Activated CD4-positive, alpha-beta T cell treated with anti-CD3 and anti-CD28 coated beads for 24 hours (primary cell): ENCODE results near the gene MLYCD.
A peak's percentile ranks its signal among the peaks of the same experiment; 100 is the strongest.
"Not testable (repeated sequence)": the region's sequence is repeated elsewhere in the genome, so short reads cannot be mapped to it uniquely, and the experiment has no call there.

Experiments used
- DNase-seq, 2 donors: peaks; one replicate each; pipeline ENCODE4 v3.0.0-alpha.2; 2020; ENCODE audit warnings: low read depth in 2 of 2

Gene MLYCD

DNA sequence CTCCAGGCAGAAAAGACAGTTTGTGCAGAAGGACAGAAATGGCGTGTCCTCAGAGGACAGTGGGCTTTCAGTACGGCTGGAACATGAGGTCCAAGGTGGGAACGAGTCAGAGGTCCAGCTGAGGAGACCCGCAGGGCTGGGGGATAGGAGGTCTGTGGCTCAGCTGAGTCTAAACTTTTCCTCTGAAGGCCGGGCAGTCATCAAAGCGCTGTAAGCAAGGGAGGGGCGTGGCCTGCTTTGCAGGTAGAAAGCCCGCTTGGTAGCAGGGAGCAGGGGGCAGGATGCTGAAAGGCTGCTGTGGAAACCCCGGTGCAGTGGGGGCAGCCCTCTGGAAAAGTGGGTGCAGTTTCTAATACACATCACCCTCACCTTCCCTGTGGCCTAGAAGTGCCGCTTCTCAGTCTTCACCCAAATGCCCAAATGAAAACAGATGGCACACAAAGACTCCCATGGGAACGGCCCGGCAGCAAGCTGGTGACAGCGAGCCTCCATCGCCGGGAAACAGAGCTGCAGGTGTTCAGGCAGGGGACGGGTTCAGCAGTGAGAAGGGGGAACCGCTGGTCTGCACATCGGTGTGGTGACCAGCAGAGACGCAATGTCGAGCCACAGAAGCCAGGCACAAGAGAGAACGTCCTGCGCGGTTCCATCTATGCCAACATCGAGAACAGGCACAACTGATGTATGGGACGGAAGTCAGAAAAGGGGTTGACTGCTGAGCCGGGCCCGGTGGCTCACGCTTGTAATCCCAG lies 41.9 kb downstream of the MLYCD start:
- no peak for DNase-seq

DNA sequence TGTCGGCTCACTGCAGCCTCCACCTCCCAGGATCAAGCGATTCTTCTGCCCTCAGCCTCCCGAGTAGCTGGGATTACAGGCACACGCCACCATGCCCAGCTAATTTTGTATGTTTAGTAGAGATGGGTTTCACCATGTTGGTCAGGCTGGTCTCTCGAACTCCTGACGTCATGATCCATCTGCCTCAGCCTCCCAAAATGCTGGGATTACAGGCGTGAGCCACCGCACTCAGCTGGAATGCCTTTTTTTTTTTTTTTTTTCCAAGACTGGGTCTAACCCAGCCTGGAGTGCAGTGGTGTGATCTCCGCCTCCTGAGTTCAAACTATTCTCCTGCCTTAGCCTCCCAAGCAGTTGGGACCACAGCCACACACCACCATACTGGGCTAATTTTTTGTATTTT lies 42.6 kb downstream of the MLYCD start:
- not testable (repeated sequence) for DNase-seq

DNA sequence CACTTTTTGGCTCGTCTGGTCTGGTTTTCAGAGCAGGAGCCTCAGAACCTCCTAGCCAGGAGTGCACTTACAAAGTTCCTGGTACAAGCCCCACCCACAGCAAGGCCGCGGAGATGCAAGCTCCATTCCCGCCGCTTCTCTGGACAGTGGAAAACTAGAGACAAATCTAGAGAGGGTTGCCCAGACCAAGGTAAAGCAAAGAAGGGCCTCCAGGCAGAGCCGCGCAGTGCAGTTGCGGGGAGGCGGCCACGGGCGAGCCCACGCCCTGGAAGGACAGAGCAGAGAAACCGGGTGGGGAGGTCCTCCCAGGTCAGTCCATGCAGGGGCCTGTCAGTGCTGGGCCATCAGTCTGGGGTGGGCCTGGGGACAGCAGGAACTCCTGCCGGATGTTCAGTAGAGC lies 43.2 kb downstream of the MLYCD start:
- no peak for DNase-seq

DNA sequence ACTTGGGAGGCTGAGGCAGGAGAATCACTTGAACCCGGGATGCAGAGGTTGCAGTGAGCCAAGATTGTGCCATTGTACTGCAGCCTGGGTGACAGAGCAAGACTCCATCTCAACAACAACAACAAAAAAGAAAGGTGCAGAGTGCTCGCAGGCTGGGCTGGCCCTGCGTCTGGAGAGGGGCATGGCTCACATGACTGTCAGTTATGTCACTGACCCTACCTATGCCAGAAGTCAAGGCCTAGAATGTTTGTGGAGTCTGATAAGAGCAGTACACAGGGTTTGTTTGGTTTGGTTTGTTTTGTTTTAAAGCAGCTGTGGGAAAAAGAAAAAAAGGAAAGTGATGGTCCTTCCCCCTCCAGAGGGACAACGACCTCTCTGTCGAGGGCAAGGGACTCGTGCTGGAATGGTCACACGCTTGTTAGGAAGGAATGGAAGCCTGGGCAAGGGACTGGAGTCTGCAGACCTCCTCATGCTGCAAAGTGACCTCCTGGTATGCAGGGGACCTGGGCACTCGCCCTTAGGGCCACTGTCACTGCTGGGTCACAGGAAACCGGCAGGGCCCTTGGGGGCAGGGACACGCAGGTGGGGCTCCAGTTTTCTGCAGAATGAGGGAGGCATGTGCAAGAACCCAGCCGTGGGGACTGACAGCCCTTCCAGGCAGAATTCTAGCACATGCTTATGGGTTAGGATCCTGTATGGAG lies 44.0 kb downstream of the MLYCD start:
- DNase-seq: no peak

DNA sequence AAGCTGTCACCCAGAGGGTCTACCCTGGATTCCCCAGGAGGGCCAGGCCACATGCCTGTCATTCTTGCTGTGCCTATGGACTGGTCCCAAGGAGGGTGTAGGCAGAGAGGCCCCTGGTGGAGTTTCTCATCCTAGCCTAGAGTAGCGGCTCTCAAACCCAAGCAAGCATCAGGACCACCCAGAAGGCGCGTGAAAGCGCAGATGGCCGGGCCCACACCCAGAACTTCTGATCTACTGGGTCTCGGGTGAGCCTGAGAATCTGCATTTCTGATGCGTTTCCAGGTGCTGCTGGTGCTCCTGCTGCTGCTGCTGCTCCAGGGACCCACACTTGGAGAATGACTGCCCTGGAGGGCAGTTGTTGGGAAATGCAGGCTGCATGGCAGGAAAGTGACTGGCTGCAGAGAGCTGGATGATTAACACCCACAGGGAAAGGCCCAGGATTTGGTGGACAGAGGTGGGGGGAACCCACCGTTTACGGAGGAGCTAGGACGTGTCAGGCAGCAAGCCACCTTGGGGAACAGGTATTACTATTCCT lies 44.7 kb downstream of the MLYCD start:
- DNase-seq: no peak

DNA sequence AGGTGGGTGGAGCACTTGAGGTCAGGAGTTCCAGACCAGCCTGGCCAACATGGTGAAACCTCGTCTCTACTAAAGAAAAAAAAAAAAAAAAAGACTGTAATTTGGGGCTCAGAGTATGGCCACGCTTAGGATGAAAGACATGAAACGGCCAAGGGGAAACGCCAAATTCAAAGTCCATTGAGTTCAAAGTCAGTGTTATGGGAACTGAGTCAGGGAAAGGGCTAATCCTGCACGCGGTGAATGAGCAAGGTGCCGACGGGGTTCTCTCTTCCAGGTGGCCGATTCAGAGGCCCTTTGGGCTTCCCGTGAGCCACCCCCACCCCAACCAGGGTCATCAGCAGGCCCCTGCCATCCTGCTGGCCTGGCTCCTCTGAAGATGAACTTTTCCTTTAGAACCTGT lies 46.7 kb downstream of the MLYCD start:
- no peak for DNase-seq

DNA sequence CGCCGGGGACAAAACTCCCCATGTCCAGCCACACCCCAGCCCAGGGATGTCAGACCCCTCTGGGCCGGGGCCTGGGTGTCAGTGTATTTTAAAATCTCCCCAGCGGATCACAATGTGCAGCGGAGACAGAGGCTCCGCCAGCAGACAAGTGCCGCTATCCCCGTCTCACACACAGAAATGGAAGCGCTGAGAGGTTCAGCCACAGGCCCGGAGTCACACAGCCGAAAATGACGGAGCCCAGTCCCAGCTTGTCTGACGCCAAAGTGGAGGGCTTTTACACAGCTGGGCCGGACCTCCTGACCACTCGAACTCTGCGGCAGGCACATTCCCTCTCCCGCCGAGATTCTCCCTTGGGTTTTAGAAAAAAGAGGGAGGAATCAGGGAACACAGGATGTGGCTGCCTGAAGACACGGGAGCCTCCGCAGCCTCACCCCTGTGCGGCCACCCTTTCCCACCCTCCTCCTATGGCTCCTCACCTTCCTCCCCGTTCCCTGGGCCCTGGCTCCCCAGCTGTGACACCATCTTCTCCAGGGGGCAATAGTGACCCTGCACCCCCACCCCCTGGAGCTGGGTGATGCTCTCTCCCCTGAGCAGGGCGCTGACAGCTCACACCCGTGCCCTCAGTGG lies 47.4 kb downstream of the MLYCD start:
- no peak for DNase-seq

DNA sequence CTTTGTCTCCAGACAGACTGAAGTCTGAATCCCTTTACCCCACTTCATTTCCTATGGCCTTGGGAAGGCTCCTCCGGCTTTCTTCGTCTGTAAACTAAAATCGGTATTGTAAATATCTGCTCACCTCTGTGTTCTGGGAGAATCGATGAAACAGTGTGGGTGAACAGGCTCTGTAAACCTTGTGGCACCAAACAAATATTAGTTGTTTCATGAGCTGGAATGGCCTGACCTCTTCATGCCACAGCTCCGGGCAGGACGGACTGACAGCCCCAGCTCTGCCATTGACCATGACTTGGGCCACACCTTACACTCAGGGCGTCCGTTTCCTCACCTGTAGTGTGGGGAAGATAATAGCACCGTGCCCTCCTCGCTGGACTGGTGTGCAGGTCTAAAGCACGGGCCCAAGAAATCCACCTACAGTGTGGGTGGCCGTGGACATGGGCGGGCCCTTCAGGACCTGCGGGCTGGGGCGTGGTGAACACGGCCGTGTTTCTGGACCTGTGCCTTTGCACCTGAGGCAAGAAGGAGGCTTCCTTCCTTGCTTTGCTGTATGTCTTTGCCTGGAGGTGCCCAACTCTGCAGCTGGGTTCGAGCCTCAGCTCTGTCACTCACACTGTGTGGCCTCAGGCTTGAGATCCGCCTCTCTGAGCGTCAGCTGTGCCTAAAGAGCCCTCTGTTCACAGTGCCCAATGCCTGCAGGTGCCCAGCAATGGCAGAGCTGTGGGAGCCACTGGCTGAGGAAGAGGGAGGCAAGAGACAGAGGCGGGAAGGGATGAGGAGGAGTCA lies 48.1 kb downstream of the MLYCD start:
- DNase-seq: no peak

DNA sequence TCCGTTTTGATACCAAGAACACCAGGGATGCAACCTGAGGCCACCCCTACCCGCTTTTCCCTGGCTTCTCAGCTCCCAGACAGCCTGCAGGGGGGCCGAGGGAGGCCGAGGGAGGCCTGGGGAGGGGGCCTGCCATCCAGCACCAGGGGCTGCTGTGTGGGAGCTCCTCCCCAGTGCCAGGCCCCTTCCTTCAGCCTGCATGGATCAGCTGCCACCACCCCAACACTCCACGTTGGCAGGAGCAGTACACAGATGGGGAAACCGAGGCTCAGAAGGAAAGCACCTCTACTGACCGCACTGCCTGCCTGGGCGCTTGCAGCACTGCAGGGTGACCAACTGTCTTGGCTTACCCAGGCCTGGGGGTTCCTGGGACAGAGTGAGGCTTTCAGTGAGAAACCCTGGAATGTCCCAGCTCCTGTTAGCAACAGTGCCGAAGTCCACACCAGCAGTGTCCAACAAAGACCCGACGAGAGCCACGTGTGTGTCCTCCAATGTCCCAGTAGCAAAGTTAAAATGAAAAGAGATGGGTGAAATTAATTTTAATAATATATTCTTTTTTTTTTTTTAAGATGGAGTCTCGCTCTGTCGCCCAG lies 48.8 kb downstream of the MLYCD start:
- DNase-seq: no peak

DNA sequence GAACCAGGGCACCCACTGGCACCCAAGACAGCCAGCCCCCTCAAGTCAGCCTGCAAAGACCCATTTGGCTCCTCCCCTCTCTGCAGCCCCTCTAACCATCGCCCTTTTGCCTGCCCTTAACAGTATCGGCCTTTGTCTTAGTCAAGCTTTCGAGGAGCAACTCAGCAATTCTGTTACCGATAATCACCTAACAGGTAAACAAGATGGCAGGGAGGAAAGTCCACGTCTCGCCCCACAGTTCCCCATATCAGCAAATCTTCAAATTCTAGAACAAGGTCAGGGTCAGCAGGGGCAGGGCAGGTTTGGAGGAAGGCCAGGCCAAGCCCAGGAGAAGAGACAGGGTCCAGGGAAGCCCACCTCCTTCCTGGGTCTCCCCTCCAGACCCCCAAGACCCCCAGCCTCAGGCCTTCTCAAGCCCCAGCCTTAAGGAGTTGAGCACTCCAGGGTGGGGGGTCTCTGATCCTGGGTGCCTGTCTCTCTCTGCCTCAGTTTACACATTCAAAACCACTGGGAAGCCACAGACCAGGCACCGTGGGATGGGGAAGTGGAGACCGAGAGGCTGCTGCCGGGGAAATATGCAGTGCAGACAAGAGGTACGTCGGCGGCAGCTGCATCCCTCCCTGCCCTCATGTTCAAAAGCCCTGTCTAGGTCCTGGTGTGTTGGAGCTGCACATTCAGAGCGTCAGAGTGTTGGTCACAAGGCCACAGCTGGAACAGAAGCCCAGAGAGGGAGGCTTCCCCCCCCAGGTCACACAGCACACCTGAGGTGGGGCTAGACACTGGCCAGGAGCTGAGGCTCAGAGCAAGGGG lies 50.2 kb downstream of the MLYCD start:
- DNase-seq: no peak

DNA sequence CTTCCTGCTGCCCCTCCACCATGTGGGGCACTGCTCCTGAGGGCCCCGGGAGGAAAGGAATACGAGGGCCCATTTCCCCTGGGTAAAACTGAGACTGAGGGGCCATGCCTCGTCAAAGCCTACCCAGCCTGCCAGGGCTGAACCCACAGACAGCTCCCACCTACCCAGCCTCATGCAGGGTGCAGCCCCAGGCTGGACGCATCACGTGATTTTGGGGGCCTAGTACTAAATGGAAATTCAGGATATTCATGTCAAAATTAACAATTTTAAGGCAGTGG lies 50.7 kb downstream of the MLYCD start:
- no peak for DNase-seq

DNA sequence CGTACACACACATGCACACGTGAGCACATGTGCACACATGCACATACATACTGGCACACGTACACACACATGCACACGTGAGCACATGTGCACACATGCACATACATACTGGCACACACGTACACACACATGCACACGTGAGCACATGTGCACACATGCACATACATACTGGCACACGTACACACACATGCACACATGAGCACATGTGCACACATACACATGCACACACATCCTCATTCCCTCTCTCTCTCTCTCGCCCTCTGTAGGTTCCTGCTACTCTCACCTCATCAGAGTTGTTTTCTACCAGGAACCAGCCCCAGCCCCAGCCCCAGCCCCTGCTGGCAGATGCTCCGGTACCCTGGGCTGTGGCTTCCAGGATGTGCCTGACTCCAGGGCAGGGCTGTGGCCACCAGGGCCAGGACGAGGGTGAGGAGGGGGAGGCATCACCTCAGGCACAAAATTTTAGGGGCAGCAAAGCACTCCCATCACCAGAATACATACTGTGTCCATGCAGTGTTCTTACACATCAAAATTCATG lies 52.0 kb downstream of the MLYCD start:
- not testable (repeated sequence) for DNase-seq

DNA sequence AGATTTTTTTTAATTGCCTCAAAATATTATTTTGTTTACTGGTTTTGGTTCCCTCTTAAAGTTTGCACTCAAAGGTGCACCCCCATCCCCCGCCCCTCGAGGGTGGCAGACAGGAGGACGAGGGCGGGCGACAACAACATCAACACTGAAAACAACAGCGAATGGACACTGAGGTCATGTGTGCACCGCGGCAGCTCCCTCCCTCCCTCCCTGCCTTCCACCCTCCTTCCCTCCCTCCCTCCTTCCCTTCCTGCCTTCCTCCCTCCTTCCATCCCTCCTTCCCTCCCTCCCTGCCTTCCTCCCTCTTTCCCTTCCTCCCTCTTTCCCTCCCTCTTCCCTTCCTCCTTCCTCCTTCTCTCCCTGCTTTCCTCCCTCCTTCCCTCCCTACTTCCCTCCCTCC lies 52.6 kb downstream of the MLYCD start:
- DNase-seq: no peak

DNA sequence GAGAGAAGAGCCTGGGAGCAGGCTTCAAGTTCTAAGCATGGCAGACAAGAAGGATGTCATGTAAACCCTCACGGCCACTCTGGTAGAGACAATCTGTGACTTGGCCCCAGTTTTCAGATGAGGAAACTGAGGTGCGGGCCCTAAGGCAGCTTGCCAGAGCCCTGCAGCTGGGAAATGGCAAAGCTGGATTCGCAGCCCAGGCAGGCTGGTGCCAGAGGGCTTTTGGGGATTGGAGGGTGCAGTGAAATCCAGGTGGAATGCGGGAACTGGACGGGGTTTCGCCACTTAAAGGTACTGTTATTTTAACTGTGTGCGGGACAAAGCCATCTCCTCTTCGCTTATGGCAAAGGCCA lies 53.6 kb downstream of the MLYCD start:
- DNase-seq: no peak

DNA sequence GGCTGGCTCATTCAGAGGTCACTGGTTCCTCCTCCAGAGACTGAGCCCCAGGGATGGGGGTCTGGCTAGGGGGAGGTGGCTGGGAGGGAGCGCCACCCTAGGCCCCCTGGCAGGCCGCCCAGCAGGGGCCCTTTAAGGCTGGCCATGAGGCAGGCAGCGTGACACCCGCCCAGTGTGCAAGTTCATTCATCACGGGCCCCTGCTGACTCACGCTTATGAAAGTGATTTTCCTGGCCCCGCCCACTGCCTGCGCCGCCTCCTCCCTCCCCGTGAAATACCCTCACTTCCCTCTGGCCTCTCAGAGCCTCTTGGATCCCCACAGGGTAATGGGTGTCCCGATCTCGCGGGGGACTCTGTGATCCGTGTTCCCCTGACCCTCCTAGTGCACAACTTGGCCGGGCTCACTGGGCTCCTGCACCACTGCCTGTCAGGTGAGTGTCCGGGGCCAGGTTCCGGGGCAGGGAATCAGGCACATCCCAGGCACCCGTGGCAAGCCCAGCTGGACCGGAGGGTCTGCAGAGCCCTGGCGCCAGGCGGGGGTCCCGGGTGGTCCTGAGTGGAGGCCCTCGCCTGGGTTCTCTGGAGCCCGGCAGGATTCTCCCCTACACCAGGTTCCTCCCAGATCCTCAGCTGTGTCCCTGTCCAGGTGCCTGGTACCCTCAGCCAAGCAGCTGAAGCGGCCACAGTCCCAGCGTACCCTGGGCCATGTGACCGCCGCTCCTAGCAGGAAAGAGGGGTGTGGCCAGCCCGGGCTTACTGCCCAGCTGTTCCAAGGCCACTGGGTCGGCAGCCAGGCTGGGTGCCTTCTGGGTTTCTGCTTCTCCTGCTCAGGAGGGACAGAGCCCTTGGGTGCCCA lies 54.3 kb downstream of the MLYCD start, which contains the start of gene OSGIN1:
OSGIN1 (plus strand) TSS at position 301 of the 856 bp plus-strand sequence. CDS start 4,432 bp downstream, outside the sequence.
- peak; percentile 72 to 81 for DNase-seq

DNA sequence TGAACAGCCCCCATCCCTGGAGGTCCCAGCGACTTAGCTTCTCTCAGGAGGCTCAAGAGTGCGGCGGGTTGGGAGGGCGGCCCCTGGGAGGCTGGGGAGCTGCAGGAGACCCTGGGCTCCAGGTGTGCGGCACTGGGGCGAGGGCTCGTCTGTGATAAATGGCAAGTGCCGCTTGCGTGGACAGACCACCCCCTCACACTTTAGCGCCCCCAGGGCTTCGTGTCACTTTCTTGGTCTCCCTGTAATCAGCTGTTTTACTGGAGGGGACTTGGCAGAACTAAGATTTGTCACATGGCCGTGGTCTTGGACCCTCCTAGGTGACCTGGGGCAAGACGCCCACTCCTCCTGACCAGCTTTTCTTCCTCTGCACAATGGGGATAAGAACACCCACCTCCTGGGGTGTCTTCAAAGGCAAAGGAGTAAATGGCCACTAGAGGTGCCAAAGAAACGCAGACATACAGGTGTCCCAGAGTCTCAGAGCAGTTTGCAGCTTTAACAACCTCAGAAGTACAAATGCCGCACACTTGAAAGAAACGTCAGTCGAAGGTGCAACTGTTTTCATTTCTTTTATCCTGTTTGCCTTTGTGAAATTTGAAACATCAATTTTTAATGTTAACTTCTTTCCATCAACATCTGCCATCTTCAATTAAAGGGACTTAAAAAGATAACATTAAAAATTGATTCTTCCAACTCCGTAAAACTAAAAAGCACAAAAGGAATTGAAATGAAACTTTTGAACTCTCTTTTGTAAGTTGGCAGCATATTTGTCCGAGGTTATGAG lies 55.1 kb downstream of the MLYCD start:
- no peak for DNase-seq

DNA sequence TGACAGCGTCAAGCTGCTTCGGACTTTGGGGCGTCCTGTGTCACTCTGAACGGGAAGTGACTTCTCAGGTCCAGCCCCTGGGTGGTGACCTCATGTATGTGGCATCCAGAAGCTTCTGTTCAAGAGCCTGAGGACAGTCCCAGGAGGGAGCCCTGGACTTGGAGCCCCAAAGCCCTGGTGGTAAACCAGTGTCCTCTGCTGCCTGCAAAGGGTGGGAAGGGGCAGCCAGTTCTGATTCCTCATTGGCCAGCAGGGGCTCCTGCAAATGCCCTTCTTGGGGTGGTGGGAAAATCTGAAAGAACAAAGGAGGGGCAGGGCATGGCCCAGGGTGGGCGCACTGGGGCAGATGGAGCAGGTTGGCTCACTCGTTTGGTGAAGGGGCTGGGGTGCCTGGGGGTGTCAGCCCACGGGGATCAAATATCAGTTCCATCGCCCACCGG lies 55.7 kb downstream of the MLYCD start:
- DNase-seq: no peak

DNA sequence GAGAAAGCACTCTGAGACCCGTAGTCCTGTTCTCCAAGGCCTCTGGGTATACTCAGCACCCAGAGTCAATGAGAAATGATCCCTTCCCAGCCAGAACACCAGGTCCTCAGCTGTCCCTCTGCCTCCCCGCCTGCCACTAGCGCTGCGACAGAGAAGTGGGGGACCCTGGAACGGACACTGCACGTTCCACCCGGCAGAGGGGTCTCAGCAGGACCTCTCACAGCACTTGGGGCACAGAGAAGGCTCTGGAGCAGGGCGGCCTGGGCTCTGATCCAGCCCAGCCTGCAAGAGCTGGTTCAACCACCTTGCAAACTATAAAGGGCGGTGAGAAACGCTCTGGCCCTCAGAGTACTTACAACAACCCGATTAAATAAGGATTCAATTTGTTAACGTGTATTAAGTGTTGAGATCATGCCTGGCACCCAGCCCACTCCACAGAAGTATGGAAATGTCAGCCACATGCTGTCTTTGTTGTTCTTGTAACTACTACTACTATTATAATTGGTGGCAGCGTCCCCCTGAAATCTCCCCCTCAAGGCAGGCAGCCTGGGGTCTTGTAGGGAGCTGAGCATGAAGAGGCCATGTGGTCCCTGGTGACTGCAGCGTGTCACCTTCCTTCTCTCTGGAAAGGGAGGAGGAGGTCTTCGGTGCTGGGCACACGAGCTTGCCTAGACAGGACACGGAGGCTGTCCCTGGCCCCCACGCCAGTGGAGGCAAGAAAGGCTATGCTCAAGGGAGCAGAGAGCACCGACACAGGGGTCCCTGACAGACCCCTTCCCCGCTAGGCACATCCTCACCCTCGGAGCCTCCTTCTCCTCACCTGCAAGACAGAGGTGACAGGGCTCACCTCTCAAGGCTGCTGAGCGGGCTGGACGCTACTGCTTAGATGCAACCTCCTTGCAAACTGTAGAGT lies 56.6 kb downstream of the MLYCD start:
- no peak for DNase-seq
